DOHH2 (cell line): ENCODE measurements around the gene DMPK.
A peak's percentile ranks its signal among the peaks of the same experiment; 100 is the strongest.

Experiments
- H3F3A ChIP-seq: fragments of 200-600 bp; sonication (generic), shearing (Covaris generic); 2 replicates; pipeline ENCODE4 v1.6.0; 2016; ENCODE audit warnings: antibody characterized with exemption, mild to moderate bottlenecking; ENCODE audit not compliant: control insufficient read depth, insufficient read depth
- H3K27ac ChIP-seq: fragments of 200-600 bp; sonication (generic); 2 replicates; pipeline ENCODE4 v1.5.1; 2014; ENCODE audit warnings: low read depth, mild to moderate bottlenecking, low read length, moderate library complexity
- H3K27me3 ChIP-seq: fragments of 200-600 bp; sonication (generic); 2 replicates; pipeline ENCODE4 v1.6.1; 2014; ENCODE audit warnings: mild to moderate bottlenecking, low read length, mixed read lengths; ENCODE audit not compliant: control insufficient read depth
- H3K36me3 ChIP-seq: fragments of 200-600 bp; sonication (generic); 2 replicates; pipeline ENCODE4 v1.6.1; 2014; ENCODE audit warnings: mild to moderate bottlenecking, low read length, moderate library complexity, mixed read lengths; ENCODE audit not compliant: control insufficient read depth
- H3K4me1 ChIP-seq: fragments of 200-600 bp; sonication (generic); 2 replicates; pipeline ENCODE4 v1.6.1; 2014; ENCODE audit warnings: mild to moderate bottlenecking, low read length, mixed read lengths; ENCODE audit not compliant: control insufficient read depth
- H3K4me2 ChIP-seq: fragments of 200-600 bp; sonication (generic); 2 replicates; pipeline ENCODE4 v1.6.0; 2014; ENCODE audit warnings: mild to moderate bottlenecking, low read length, moderate library complexity
- H3K4me3 ChIP-seq: fragments of 200-600 bp; sonication (generic); 2 replicates; pipeline ENCODE4 v1.5.1; 2014; ENCODE audit warnings: mild to moderate bottlenecking, low read length, mixed read lengths
- H3K79me2 ChIP-seq: fragments of 200-600 bp; sonication (generic); 2 replicates; pipeline ENCODE4 v1.6.1; 2014; ENCODE audit warnings: mild to moderate bottlenecking, low read length, mixed read lengths; ENCODE audit not compliant: control insufficient read depth
- H3K9me2 ChIP-seq: fragments of 200-600 bp; sonication (generic); replicated peaks from 2 replicates; pipeline ENCODE4 v1.6.1; 2014; ENCODE audit warnings: mild to moderate bottlenecking, low read length, mixed read lengths; ENCODE audit not compliant: control insufficient read depth
- H3K9me3 ChIP-seq: fragments of 200-600 bp; sonication (generic); 2 replicates; pipeline ENCODE4 v1.6.1; 2014; ENCODE audit warnings: antibody characterized with exemption, low read length, mixed read lengths; ENCODE audit not compliant: control insufficient read depth, insufficient read depth
- H4K20me1 ChIP-seq: fragments of 200-600 bp; sonication (generic); 2 replicates; pipeline ENCODE4 v1.6.0; 2014; ENCODE audit warnings: low read depth, mild to moderate bottlenecking, antibody characterized with exemption, low read length, moderate library complexity; ENCODE audit not compliant: control insufficient read depth, insufficient read depth
- CTCF ChIP-seq: fragments of 200-600 bp; sonication (generic); IDR thresholded peaks from one replicate; pipeline ENCODE4 v1.5.1; 2014; ENCODE audit warnings: antibody characterized with exemption, mild to moderate bottlenecking, low read depth, low read length; ENCODE audit not compliant: poor library complexity, severe bottlenecking
- EZH2phosphoT487 ChIP-seq: fragments of 200-600 bp; sonication (generic); IDR thresholded peaks from 2 replicates; pipeline ENCODE4 v1.6.1; 2017; ENCODE audit warnings: borderline replicate concordance, mild to moderate bottlenecking, antibody characterized with exemption, low read length, moderate library complexity, mixed read lengths

Gene DMPK

GRCh38 chr19:45817010-45817724 lies 34.9 kb upstream of the DMPK start:
- peaks cover 5% of the 10 kb centered on the region; the same call in 1 of the 2 replicates for H4K20me1 ChIP-seq
- H3K79me2 ChIP-seq = no peaks in the 10 kb centered on the region
- H3K9me3 ChIP-seq = no peaks in the 10 kb centered on the region
- no peak overlapping the region for H3K27ac ChIP-seq
- H3F3A ChIP-seq = no peaks in the 10 kb centered on the region
- TF ChIP-seq EZH2phosphoT487 (no peak), CTCF (peak; percentile 99)
- no peaks in the 10 kb centered on the region for H3K9me2 ChIP-seq
- H3K4me1 ChIP-seq = peaks cover 11% of the 10 kb centered on the region
- H3K36me3 ChIP-seq = peaks cover 43% of the 10 kb centered on the region
- H3K4me2 ChIP-seq = no peak overlapping the region
- no peaks in the 10 kb centered on the region for H3K27me3 ChIP-seq
- H3K4me3 ChIP-seq = no peak overlapping the region

- no peaks in the 10 kb centered on the region for H3K9me3 ChIP-seq
- no peaks in the 10 kb centered on the region for H3K9me2 ChIP-seq
- no peak for TF ChIP-seq EZH2phosphoT487
- TF ChIP-seq CTCF = no peak
- H4K20me1 ChIP-seq = peaks cover 5% of the 10 kb centered on the region; the same call in 1 of the 2 replicates
- no peak overlapping the region for H3K4me3 ChIP-seq
- no peaks in the 10 kb centered on the region for H3F3A ChIP-seq
- no peaks in the 10 kb centered on the region for H3K27me3 ChIP-seq
- H3K36me3 ChIP-seq = peaks cover 40% of the 10 kb centered on the region
- H3K4me1 ChIP-seq = peaks cover 11% of the 10 kb centered on the region
- no peak overlapping the region for H3K4me2 ChIP-seq
- H3K27ac ChIP-seq = no peak overlapping the region
- no peaks in the 10 kb centered on the region for H3K79me2 ChIP-seq
Observed at GRCh38 chr19:45816236-45817009, 34.1 kb upstream of the DMPK start.

GRCh38 chr19:45815481-45816216 lies 33.4 kb upstream of the DMPK start:
- no peak overlapping the region for H3K4me3 ChIP-seq
- H3K79me2 ChIP-seq = no peaks in the 10 kb centered on the region
- peaks cover 11% of the 10 kb centered on the region for H3K4me1 ChIP-seq
- H3K27me3 ChIP-seq = no peaks in the 10 kb centered on the region
- H3K9me3 ChIP-seq = no peaks in the 10 kb centered on the region
- H3K27ac ChIP-seq = no peak overlapping the region
- peaks cover 5% of the 10 kb centered on the region; the same call in 1 of the 2 replicates for H4K20me1 ChIP-seq
- TF ChIP-seq CTCF = no peak
- no peak for TF ChIP-seq EZH2phosphoT487
- peaks cover 35% of the 10 kb centered on the region for H3K36me3 ChIP-seq
- H3K9me2 ChIP-seq = no peaks in the 10 kb centered on the region
- no peaks in the 10 kb centered on the region for H3F3A ChIP-seq
- no peak overlapping the region for H3K4me2 ChIP-seq
